ENCODE results near the gene INCENP. TPM values are rescaled to one million over a fixed set of nuclear protein-coding genes. Genes with fewer than 3 reads are reported as not detected.

Gene INCENP
- total and polyA plus RNA-seq, 11 donors, result 2.0 to 22.8 (median 12.5) TPM

DNA sequence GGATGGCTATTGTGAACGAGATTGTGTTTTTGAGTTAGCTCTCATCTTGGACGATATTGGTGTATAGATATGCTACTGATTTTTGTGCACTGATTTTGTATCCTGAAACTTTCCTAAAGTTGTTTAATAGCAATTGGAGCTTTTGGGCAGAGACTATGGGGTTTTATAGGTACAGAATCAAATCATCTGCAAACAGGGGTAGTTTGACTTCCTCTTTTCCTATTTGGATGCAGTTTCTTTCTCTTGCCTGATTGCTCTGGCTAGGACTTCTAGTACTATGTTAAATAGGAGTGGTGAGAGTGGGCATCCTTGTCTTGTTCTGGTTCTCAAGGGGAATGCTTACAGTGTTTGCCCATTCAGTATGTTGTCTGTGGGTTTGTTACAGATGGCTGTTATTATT, 57.3 kb downstream of the INCENP start:
- DNase-seq, result no peak
- TF ChIP-seq POLR2A (IDR thresholded peaks at IDR 0.05), result no peak
- TF ChIP-seq, protein P1, sequence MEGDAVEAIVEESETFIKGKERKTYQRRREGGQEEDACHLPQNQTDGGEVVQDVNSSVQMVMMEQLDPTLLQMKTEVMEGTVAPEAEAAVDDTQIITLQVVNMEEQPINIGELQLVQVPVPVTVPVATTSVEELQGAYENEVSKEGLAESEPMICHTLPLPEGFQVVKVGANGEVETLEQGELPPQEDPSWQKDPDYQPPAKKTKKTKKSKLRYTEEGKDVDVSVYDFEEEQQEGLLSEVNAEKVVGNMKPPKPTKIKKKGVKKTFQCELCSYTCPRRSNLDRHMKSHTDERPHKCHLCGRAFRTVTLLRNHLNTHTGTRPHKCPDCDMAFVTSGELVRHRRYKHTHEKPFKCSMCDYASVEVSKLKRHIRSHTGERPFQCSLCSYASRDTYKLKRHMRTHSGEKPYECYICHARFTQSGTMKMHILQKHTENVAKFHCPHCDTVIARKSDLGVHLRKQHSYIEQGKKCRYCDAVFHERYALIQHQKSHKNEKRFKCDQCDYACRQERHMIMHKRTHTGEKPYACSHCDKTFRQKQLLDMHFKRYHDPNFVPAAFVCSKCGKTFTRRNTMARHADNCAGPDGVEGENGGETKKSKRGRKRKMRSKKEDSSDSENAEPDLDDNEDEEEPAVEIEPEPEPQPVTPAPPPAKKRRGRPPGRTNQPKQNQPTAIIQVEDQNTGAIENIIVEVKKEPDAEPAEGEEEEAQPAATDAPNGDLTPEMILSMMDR (IDR thresholded peaks at IDR 0.05), result no peak
- intact Hi-C loops (cut with DNase I), result no loop called here
- Histone ChIP-seq H3K9me3 (peaks cover 0 to 9% (median 0%) of the 10 kb centered on the region in 12 donors), H3K27ac (no peak overlapping the region), H3K4me3 (no peak overlapping the region), H3K4me1 (no peaks in the 10 kb centered on the region), H3K36me3 (no peaks in the 10 kb centered on the region), H3K27me3 (peaks cover 0 to 13% (median 0%) of the 10 kb centered on the region in 9 donors)
- WGBS, 4 donors, result 68 to 88% (median 72%) methylated on average over 2 of the region's 2 CpGs
- ATAC-seq, result no peak

DNA sequence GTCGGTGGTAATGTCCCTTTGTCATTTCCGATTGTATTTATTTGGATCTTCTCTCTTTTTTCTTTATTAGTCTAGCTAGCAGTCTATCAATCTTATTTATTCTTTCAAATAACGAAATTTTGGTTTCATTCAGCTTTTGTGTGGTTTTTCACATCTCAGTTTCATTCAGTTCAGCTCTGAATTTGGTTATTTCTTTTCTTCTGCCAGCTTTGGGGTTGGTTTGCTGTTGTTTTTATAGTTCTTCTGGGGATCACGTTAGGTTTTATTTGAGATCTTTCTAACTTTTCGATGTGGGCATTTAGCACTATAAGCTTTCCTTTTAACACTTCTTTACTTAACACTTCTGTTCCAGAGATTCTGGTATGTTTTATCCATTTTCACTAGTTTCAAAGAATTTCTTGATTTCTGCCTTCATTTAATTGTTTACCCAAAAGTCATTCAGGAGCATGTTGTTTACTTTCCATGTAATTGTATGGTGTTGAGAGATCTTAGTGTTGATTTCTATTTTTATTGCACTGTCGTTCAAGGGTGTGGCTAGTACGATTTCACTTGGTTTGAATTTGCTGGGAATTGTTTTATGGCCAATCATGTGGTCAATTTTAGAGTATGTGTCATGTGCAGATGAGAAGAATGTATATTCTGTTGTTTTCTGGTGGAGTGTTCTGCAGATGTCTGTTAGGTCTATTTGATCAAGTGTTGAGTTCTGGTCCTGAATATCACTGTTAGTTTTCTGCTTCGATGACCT, 58.5 kb downstream of the INCENP start:
- Histone ChIP-seq H3K9me3 (peaks cover 0 to 9% (median 0%) of the 10 kb centered on the region in 12 donors), H3K4me1 (no peaks in the 10 kb centered on the region), H3K4me3 (no peak overlapping the region), H3K27me3 (peaks cover 0 to 5% (median 0%) of the 10 kb centered on the region in 9 donors), H3K36me3 (no peaks in the 10 kb centered on the region), H3K27ac (no peak overlapping the region)
- DNase-seq (no peak), ATAC-seq (no peak)
- TF ChIP-seq, protein P1 (IDR thresholded peaks at IDR 0.05), result no peak
- no peak for TF ChIP-seq POLR2A (IDR thresholded peaks at IDR 0.05)
- 74 to 79% (median 76%) methylated on average over 8 of the region's 8 CpGs for WGBS, 4 donors
- intact Hi-C loops (cut with DNase I), result no loop called here

DNA sequence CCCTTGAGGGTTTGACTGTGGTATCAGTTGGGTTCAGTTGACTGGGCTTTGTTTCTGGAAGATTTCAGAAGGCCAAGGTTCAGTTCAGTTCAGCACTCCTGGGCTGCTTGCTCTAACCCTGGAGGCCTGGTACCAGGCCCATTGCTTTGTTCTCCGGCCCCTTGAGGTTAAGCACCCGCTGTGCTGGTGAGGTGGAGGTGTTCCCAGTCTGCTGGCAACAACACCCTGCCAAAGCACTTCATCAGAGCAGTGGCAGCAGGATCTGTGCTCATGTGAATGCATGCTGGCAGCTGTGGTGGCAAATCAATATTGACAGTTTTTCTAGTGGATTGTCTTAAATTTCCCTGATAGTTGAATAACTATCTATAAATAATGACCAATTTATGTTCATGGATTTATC, 62.4 kb downstream of the INCENP start:
- Histone ChIP-seq H3K4me3 (no peak overlapping the region), H3K4me1 (no peaks in the 10 kb centered on the region), H3K9me3 (peaks cover 0 to 9% (median 0%) of the 10 kb centered on the region in 12 donors), H3K27me3 (peaks cover 0 to 16% (median 0%) of the 10 kb centered on the region in 9 donors), H3K27ac (no peak overlapping the region), H3K36me3 (no peaks in the 10 kb centered on the region)
- DNase-seq (peak in 1 of 5 donors; percentile 33), ATAC-seq (peak in 2 of 4 donors; percentile 45 to 63)
- intact Hi-C loops (cut with DNase I), result no loop called here
- 23 to 50% (median 33%) methylated on average over 2 of the region's 2 CpGs for WGBS, 4 donors
- TF ChIP-seq, protein P1 (IDR thresholded peaks at IDR 0.05), result no peak
- TF ChIP-seq POLR2A (IDR thresholded peaks at IDR 0.05), result no peak

DNA sequence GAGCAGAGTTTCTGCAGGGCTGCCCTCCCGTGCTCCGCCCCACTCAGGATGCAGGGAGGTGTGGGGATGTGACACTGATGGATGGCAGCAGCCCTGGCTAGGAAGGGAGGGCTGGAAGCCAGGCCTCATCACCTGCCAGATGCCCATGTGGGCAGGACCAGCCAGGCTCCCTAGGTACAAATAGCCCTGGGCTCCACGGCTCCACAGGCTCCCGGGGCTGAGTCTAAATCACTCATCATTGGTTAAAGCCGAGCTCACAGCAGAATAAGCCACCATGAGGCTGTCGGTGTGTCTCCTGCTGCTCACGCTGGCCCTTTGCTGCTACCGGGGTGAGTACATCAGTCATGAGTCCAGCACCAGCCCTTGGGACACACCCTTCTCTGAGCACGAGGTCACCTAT, 66.2 kb downstream of the INCENP start, which contains the start of gene SCGB1D1:
SCGB1D1 (plus strand) TSS at position 206 of the 400 bp plus-strand sequence; CDS start at position 275, 69 bp downstream.
- intact Hi-C loops (cut with DNase I), result no loop called here
- peaks cover 0 to 38% (median 0%) of the 10 kb centered on the region in 9 donors for H3K27me3 ChIP-seq
- no peak for ATAC-seq

More for the DNA sequence above, 66.2 kb downstream of the INCENP start, which contains the start of gene SCGB1D1:
- Histone ChIP-seq H3K36me3 (no peaks in the 10 kb centered on the region), H3K9me3 (no peaks in the 10 kb centered on the region), H3K27ac (no peak within 1 kb of the TSS), H3K4me1 (no peaks in the 10 kb centered on the region), H3K4me3 (no peak within 1 kb of the TSS)
- WGBS, 4 donors, result 56 to 72% (median 70%) methylated on average over 9 of the region's 9 CpGs
- TF ChIP-seq POLR2A (IDR thresholded peaks at IDR 0.05), result no peak
- TF ChIP-seq, protein P1 (IDR thresholded peaks at IDR 0.05), result no peak
- no peak for DNase-seq

All from heart left ventricle (tissue), 16 donors.